ENCODE measurements around the gene CARD14. TPM values are rescaled to one million over a fixed set of nuclear protein-coding genes. Genes with fewer than 3 reads are reported as not detected.

The CARD14 gene
- total and polyA plus RNA-seq, 2 of the 13 experiments (the other 11 are each of a cell fraction or from before 2014, with no cell fraction given) = 0.11 TPM; not detected in 1

- TF ChIP-seq ZHX2 (IDR thresholded peaks at IDR 0.05; ENCODE audit: low read depth) = no peak
- no peak for TF ChIP-seq ZHX2 (CRISPR knock-in tag; IDR thresholded peaks at IDR 0.05; ENCODE audit: borderline replicate concordance)
- no peak for TF ChIP-seq PHF5A (CRISPR knock-in tag; IDR thresholded peaks at IDR 0.05; ENCODE audit: low read depth, unreplicated experiment)
- no peak for TF ChIP-seq PATZ1 (CRISPR knock-in tag; IDR thresholded peaks at IDR 0.05)
- TF ChIP-seq ZNF136 (CRISPR knock-in tag; IDR thresholded peaks at IDR 0.05; ENCODE audit: low read depth) = no peak
- no peak for TF ChIP-seq ZMYM3 (CRISPR knock-in tag; IDR thresholded peaks at IDR 0.05)
- TF ChIP-seq SIN3B (IDR thresholded peaks at IDR 0.05; ENCODE audit: low read length) = no peak
These were observed 87.9 kb downstream of the CARD14 start (continued) for GRCh38 chr17:80257716-80258213.
